ENCODE results near the gene FNTB.
A peak's percentile ranks its signal among the peaks of the same experiment; 100 is the strongest.

FNTB gene

GRCh38 chr14:64974563-64974962, 12.1 kb upstream of the FNTB start:
- no peak for TF ChIP-seq EZH2phosphoT487 (IDR thresholded peaks at IDR 0.05; ENCODE audit: borderline replicate concordance, low read length)
- TF ChIP-seq, protein P1, sequence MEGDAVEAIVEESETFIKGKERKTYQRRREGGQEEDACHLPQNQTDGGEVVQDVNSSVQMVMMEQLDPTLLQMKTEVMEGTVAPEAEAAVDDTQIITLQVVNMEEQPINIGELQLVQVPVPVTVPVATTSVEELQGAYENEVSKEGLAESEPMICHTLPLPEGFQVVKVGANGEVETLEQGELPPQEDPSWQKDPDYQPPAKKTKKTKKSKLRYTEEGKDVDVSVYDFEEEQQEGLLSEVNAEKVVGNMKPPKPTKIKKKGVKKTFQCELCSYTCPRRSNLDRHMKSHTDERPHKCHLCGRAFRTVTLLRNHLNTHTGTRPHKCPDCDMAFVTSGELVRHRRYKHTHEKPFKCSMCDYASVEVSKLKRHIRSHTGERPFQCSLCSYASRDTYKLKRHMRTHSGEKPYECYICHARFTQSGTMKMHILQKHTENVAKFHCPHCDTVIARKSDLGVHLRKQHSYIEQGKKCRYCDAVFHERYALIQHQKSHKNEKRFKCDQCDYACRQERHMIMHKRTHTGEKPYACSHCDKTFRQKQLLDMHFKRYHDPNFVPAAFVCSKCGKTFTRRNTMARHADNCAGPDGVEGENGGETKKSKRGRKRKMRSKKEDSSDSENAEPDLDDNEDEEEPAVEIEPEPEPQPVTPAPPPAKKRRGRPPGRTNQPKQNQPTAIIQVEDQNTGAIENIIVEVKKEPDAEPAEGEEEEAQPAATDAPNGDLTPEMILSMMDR (IDR thresholded peaks at IDR 0.05; ENCODE audit: low read depth, low read length, poor library complexity, severe bottlenecking), result no peak
- no peak overlapping the region for H3K4me3 ChIP-seq (ENCODE audit: low read length)
- H3K79me2 ChIP-seq (ENCODE audit: control insufficient read depth, low read length), result no peaks in the 10 kb centered on the region
- H3K4me2 ChIP-seq (ENCODE audit: low read length), result no peak overlapping the region
- H3K36me3 ChIP-seq (ENCODE audit: control insufficient read depth, low read length), result no peaks in the 10 kb centered on the region
- H3F3A ChIP-seq (ENCODE audit: control insufficient read depth, insufficient read depth), result no peaks in the 10 kb centered on the region
- no peaks in the 10 kb centered on the region for H4K20me1 ChIP-seq (ENCODE audit: control insufficient read depth, insufficient read depth, low read depth, low read length)
- no peaks in the 10 kb centered on the region for H3K9me3 ChIP-seq (ENCODE audit: control insufficient read depth, insufficient read depth, low read length)
- peaks cover 35% of the 10 kb centered on the region for H3K27me3 ChIP-seq (ENCODE audit: control insufficient read depth, low read length)
- H3K4me1 ChIP-seq (ENCODE audit: control insufficient read depth, low read length), result peaks cover 4% of the 10 kb centered on the region; the same call in 1 of the 2 replicates
- no peaks in the 10 kb centered on the region for H3K9me2 ChIP-seq (replicated peaks; ENCODE audit: control insufficient read depth, low read length)
- no peak overlapping the region for H3K27ac ChIP-seq (ENCODE audit: low read depth, low read length)

DNA sequence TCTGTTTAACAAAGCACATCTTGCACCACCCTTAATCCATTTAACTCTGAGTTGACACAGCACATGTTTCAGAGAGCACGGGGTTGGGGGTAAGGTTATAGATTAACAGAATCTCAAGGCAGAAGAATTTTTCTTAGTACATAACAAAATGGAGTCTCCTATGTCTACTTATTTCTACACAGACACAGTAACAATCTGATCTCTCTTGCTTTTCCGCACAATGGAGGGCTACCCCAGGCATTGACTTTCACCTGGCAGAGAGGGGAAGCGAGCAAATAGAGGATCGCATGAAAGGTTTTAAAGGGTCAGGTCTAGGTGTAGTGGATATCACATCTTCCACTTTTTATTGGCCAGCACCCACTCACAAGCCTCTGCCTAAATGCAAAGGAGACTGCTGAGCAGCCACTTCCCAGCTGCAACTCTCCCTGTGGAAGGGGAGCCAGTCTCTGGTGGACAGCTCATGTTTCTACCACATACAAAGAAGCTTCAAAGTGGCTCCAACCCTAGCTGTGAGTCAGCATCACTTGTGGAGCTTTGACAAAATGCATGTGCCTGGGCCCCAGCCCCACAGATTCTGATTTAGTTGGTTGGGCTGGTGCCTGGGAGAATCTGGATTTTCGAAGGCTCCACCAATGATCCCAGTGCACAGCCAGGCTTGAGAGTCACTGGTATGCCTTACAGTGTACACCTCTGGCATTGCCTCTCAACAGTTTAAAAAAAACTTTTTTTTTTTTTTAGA, 7.2 kb upstream of the FNTB start:
- H3K27ac ChIP-seq (ENCODE audit: low read depth, low read length), result no peak overlapping the region
- no peaks in the 10 kb centered on the region for H4K20me1 ChIP-seq (ENCODE audit: control insufficient read depth, insufficient read depth, low read depth, low read length)
- H3K9me2 ChIP-seq (replicated peaks; ENCODE audit: control insufficient read depth, low read length), result no peaks in the 10 kb centered on the region
- H3K36me3 ChIP-seq (ENCODE audit: control insufficient read depth, low read length), result no peaks in the 10 kb centered on the region
- H3K27me3 ChIP-seq (ENCODE audit: control insufficient read depth, low read length), result peaks cover 18% of the 10 kb centered on the region
- peaks cover 7% of the 10 kb centered on the region for H3K4me1 ChIP-seq (ENCODE audit: control insufficient read depth, low read length)
- H3K4me2 ChIP-seq (ENCODE audit: low read length), result no peak overlapping the region
- no peaks in the 10 kb centered on the region; the same call in 1 of the 2 replicates for H3F3A ChIP-seq (ENCODE audit: control insufficient read depth, insufficient read depth)
- no peak overlapping the region for H3K4me3 ChIP-seq (ENCODE audit: low read length)
- no peaks in the 10 kb centered on the region for H3K9me3 ChIP-seq (ENCODE audit: control insufficient read depth, insufficient read depth, low read length)
- no peaks in the 10 kb centered on the region for H3K79me2 ChIP-seq (ENCODE audit: control insufficient read depth, low read length)
- TF ChIP-seq, protein P1 (IDR thresholded peaks at IDR 0.05; ENCODE audit: low read depth, low read length, poor library complexity, severe bottlenecking), result no peak
- TF ChIP-seq EZH2phosphoT487 (IDR thresholded peaks at IDR 0.05; ENCODE audit: borderline replicate concordance, low read length), result no peak

DNA sequence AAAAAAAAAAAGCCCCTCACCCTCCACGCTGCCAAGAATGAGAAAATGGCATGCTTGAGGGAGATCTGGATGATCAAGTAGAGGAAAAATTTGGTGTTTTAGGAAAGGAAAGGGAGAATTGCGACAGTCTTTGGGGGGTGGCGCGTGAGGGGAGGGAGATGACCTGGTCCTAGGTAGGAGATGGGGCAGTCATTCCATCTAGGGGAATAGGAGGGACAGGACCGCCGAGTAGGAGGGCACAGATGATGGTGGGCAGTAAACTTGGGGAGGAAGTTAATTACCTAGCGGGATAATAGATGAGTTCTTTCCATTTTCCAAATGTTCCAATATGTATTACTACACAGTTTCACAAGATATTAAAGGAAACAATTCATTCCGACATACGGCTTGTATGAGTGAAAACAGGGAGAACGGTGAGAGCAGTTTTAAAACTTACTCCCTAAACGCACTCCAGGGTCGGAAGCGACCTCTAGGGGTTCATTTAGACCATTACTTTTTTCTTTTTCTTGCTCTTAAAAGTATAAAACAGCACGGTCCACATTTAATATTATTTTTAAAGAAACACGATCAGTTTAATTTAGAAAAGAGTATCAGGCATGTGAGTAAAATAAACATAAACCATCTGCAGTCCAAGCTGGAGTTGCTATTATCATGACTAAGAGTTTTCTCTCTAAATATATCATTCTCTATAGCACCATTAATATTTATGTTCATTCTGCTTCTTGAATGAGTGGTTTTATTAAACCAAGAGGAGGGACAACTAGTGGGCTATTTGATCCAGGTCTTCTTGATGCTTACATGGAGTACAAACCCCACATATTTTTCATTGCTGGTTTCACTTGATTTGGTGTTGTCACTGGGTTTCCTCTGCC, 3.0 kb upstream of the FNTB start:
- Histone ChIP-seq H3K9me3 (ENCODE audit: control insufficient read depth, insufficient read depth, low read length) (no peaks in the 10 kb centered on the region), H4K20me1 (ENCODE audit: control insufficient read depth, insufficient read depth, low read depth, low read length) (no peaks in the 10 kb centered on the region), H3K27me3 (ENCODE audit: control insufficient read depth, low read length) (peaks cover 35% of the 10 kb centered on the region), H3K27ac (ENCODE audit: low read depth, low read length) (no peak overlapping the region), H3F3A (ENCODE audit: control insufficient read depth, insufficient read depth) (peaks cover 4% of the 10 kb centered on the region; the same call in 1 of the 2 replicates), H3K79me2 (ENCODE audit: control insufficient read depth, low read length) (peaks cover 16% of the 10 kb centered on the region), H3K36me3 (ENCODE audit: control insufficient read depth, low read length) (peaks cover under 1% of the 10 kb centered on the region), H3K4me3 (ENCODE audit: low read length) (peak overlapping the region; percentile 57), H3K9me2 (replicated peaks; ENCODE audit: control insufficient read depth, low read length) (no peaks in the 10 kb centered on the region), H3K4me2 (ENCODE audit: low read length) (peak overlapping the region; percentile 64), H3K4me1 (ENCODE audit: control insufficient read depth, low read length) (peaks cover 25% of the 10 kb centered on the region)
- TF ChIP-seq EZH2phosphoT487 (IDR thresholded peaks at IDR 0.05; ENCODE audit: borderline replicate concordance, low read length), result no peak
- TF ChIP-seq, protein P1 (IDR thresholded peaks at IDR 0.05; ENCODE audit: low read depth, low read length, poor library complexity, severe bottlenecking), result peak; percentile 66
